ENCODE data around the gene HSD3B7. TPM values are rescaled to one million over a fixed set of nuclear protein-coding genes. Genes with fewer than 3 reads are reported as not detected.

The HSD3B7 gene
- total and polyA plus RNA-seq, 10 of the 15 experiments (the other 5 are each of a cell fraction or from before 2014, with no cell fraction given): 0.18 to 1.8 (median 0.48) TPM; not detected in 1

- TF ChIP-seq, protein P1, sequence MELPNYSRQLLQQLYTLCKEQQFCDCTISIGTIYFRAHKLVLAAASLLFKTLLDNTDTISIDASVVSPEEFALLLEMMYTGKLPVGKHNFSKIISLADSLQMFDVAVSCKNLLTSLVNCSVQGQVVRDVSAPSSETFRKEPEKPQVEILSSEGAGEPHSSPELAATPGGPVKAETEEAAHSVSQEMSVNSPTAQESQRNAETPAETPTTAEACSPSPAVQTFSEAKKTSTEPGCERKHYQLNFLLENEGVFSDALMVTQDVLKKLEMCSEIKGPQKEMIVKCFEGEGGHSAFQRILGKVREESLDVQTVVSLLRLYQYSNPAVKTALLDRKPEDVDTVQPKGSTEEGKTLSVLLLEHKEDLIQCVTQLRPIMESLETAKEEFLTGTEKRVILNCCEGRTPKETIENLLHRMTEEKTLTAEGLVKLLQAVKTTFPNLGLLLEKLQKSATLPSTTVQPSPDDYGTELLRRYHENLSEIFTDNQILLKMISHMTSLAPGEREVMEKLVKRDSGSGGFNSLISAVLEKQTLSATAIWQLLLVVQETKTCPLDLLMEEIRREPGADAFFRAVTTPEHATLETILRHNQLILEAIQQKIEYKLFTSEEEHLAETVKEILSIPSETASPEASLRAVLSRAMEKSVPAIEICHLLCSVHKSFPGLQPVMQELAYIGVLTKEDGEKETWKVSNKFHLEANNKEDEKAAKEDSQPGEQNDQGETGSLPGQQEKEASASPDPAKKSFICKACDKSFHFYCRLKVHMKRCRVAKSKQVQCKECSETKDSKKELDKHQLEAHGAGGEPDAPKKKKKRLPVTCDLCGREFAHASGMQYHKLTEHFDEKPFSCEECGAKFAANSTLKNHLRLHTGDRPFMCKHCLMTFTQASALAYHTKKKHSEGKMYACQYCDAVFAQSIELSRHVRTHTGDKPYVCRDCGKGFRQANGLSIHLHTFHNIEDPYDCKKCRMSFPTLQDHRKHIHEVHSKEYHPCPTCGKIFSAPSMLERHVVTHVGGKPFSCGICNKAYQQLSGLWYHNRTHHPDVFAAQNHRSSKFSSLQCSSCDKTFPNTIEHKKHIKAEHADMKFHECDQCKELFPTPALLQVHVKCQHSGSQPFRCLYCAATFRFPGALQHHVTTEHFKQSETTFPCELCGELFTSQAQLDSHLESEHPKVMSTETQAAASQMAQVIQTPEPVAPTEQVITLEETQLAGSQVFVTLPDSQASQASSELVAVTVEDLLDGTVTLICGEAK (IDR thresholded peaks at IDR 0.05; ENCODE audit: borderline replicate concordance): no peak
- TF ChIP-seq, protein P2, sequence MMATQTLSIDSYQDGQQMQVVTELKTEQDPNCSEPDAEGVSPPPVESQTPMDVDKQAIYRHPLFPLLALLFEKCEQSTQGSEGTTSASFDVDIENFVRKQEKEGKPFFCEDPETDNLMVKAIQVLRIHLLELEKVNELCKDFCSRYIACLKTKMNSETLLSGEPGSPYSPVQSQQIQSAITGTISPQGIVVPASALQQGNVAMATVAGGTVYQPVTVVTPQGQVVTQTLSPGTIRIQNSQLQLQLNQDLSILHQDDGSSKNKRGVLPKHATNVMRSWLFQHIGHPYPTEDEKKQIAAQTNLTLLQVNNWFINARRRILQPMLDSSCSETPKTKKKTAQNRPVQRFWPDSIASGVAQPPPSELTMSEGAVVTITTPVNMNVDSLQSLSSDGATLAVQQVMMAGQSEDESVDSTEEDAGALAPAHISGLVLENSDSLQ (IDR thresholded peaks at IDR 0.05): peak; percentile 45; the same call in 1 of the 2 replicates
- TF ChIP-seq HDAC6 (IDR thresholded peaks at IDR 0.05; ENCODE audit: unreplicated experiment): no peak
- no peak for TF ChIP-seq CBX3 (IDR thresholded peaks at IDR 0.05; ENCODE audit: borderline replicate concordance, low read depth)
- TF ChIP-seq, protein P3, sequence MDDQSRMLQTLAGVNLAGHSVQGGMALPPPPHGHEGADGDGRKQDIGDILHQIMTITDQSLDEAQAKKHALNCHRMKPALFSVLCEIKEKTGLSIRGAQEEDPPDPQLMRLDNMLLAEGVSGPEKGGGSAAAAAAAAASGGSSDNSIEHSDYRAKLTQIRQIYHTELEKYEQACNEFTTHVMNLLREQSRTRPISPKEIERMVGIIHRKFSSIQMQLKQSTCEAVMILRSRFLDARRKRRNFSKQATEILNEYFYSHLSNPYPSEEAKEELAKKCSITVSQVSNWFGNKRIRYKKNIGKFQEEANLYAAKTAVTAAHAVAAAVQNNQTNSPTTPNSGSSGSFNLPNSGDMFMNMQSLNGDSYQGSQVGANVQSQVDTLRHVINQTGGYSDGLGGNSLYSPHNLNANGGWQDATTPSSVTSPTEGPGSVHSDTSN (IDR thresholded peaks at IDR 0.05; ENCODE audit: insufficient replicate concordance, low read depth, low read length): no peak
- no peak for TF ChIP-seq RAD21 (IDR thresholded peaks at IDR 0.05; ENCODE audit: insufficient read depth, low read depth, low read length)
- no peak for TF ChIP-seq FOS (IDR thresholded peaks at IDR 0.05; ENCODE audit: borderline replicate concordance, extremely low read depth, insufficient read length)
- DNase-seq (ENCODE audit: low read depth, low spot score) (no peak), ATAC-seq (no peak), FAIRE-seq (no peak)
- no TSS peak for BruUV-seq (replicated peaks)
- H3K9me3 ChIP-seq (replicated peaks; ENCODE audit: control insufficient read depth, insufficient read depth, low read length): no peaks in the 10 kb centered on the region
- H3K79me2 ChIP-seq (ENCODE audit: control insufficient read depth, insufficient read depth, low read length): no peaks in the 10 kb centered on the region; the same call in 1 of the 2 replicates
- H3K9ac ChIP-seq (ENCODE audit: control insufficient read depth, insufficient read depth, low read length): no peak overlapping the region; the same call in 1 of the 2 replicates
- WGBS (ENCODE audit: insufficient coverage, insufficient replicate concordance, low lambda C conversion rate, missing lambda C conversion rate): 58% methylated on average over 21 of the region's 21 CpGs
- intact Hi-C loops (cut with micrococcal nuclease; ENCODE audit: unreplicated experiment) (loop anchor here (5.0 to 10.0 kb wide), 3 partner anchors 77 to 184 kb away; partner anchors contain the start of genes FUS, ZNF646 and ZNF668), in situ Hi-C loops (cut with MboI) (loop anchor here (25.0 kb wide), 1 partner anchor 439 kb away; the partner anchor contains the start of genes COX6A2 and ZNF843)
- peak overlapping the region; percentile 95 for H3K4me2 ChIP-seq (ENCODE audit: control insufficient read depth, insufficient read depth)
- ChIA-PET POLR2A (interaction anchor here (0.5 to 1.5 kb wide), 7 partner anchors 11 to 461 kb away, joined by 3 to 7 read pairs (median 4); partner anchors contain the start of genes HSD3B7 and KAT8), SMC1A (ENCODE audit: uncharacterized antibody, unreplicated experiment) (interaction anchor here (0.9 to 1.2 kb wide), 5 partner anchors 11 to 144 kb away, joined by 3 to 4 read pairs (median 3); partner anchors contain the start of gene HSD3B7), RAD21 (ENCODE audit: unreplicated experiment) (interaction anchor here (0.8 to 1.6 kb wide), 7 partner anchors 12 to 458 kb away, joined by 3 to 11 read pairs (median 3); partner anchors contain the start of genes ITGAD, ZNF646 and ZNF668), CTCF (interaction anchor here (0.7 to 2.4 kb wide), 5 partner anchors 13 to 462 kb away, joined by 3 to 10 read pairs (median 4); partner anchors contain the start of gene HSD3B7)
- H3K27ac ChIP-seq (ENCODE audit: control insufficient read depth, insufficient read depth): no peak overlapping the region
- no peaks in the 10 kb centered on the region for H3K36me3 ChIP-seq (ENCODE audit: control insufficient read depth in 2 of 2, insufficient read depth in 2 of 2, low read length in 1 of 2)
- H3K4me3 ChIP-seq: peak overlapping the region; percentile 76
- H3K27me3 ChIP-seq (replicated peaks in 1 of 2; ENCODE audit: control insufficient read depth in 2 of 2, insufficient read depth in 2 of 2, low read length in 1 of 2): no peaks in the 10 kb centered on the region; a peak in 1 of 4 replicates
- peaks cover 14% of the 10 kb centered on the region for H3K4me1 ChIP-seq (ENCODE audit: control insufficient read depth, insufficient read depth, low read length)
- H2AFZ ChIP-seq (ENCODE audit: control insufficient read depth, low read depth, low read length): peak overlapping the region; percentile 86
- H4K20me1 ChIP-seq (ENCODE audit: control insufficient read depth, insufficient read depth): no peaks in the 10 kb centered on the region
Observed at GRCh38 chr16:30997725-30998711, 13.0 kb downstream of the HSD3B7 start.
